SJSA1 (cell line): ENCODE measurements around the gene MAPK1. TPM values are rescaled to one million over a fixed set of nuclear protein-coding genes. Genes with fewer than 3 reads are reported as not detected.
A peak's percentile ranks its signal among the peaks of the same experiment; 100 is the strongest.

Experiments used
- DNase-seq, 2 experiments: peaks; one replicate each; pipeline ENCODE4 v3.0.0-alpha.2; 2015 to 2020; ENCODE audit warnings: low spot score in 2 of 2, low read depth in 1 of 2
- H3K27ac ChIP-seq: fragments of 250-450 bp; sonication (Bioruptor Pico); 2 replicates; pipeline ENCODE4 v1.5.1; 2020; ENCODE audit warnings: mild to moderate bottlenecking, moderate library complexity
- H3K27me3 ChIP-seq: fragments of 250-450 bp; sonication (Bioruptor Pico); replicated peaks from 2 replicates; pipeline ENCODE4 v1.5.1; 2020; ENCODE audit warnings: mild to moderate bottlenecking, moderate library complexity
- H3K36me3 ChIP-seq: fragments of 250-450 bp; sonication (Bioruptor Pico); 2 replicates; pipeline ENCODE4 v1.5.1; 2020; ENCODE audit warnings: mild to moderate bottlenecking
- H3K4me1 ChIP-seq: fragments of 250-450 bp; sonication (Bioruptor Pico); replicated peaks from 2 replicates; pipeline ENCODE4 v1.6.1; 2021; ENCODE audit warnings: mild to moderate bottlenecking
- H3K4me3 ChIP-seq: fragments of 250-450 bp; sonication (Bioruptor Pico); 2 replicates; pipeline ENCODE4 v1.5.1; 2020; ENCODE audit warnings: mild to moderate bottlenecking
- H3K9me3 ChIP-seq: fragments of 250-450 bp; sonication (Bioruptor Pico); replicated peaks from 2 replicates; pipeline ENCODE4 v1.5.1; 2020; ENCODE audit warnings: mild to moderate bottlenecking
- total RNA-seq: library from RNA; depleted of rRNA; stranded (reverse); fragments of >200 nt; shearing (Covaris generic); gene quantifications from 2 replicates; pipeline ENCODE4 v1.2.3, GENCODE V29; 2014

Gene MAPK1
- total RNA-seq, 1 experiment from 2014 or later, result 113 TPM

GRCh38 chr22:21866833-21867527 lies 465 bp downstream of the MAPK1 start:
- peaks cover 11% of the 10 kb centered on the region for H3K36me3 ChIP-seq
- peak in 1 of 2 experiments; percentile 76 for DNase-seq
- no peaks in the 10 kb centered on the region for H3K9me3 ChIP-seq
- peak overlapping the region; percentile 97 for H3K4me3 ChIP-seq
- no peaks in the 10 kb centered on the region for H3K27me3 ChIP-seq
- peaks cover 18% of the 10 kb centered on the region for H3K4me1 ChIP-seq
- peak overlapping the region; percentile 33 for H3K27ac ChIP-seq

- Histone ChIP-seq H3K27me3 (no peaks in the 10 kb centered on the region), H3K4me1 (peaks cover 18% of the 10 kb centered on the region), H3K9me3 (no peaks in the 10 kb centered on the region), H3K4me3 (no peak overlapping the region), H3K36me3 (peaks cover 11% of the 10 kb centered on the region), H3K27ac (no peak overlapping the region)
- peak; percentile 26 to 49 for DNase-seq
Measured at GRCh38 chr22:21865041-21865440, 2.4 kb downstream of the MAPK1 start.

- Histone ChIP-seq H3K4me3 (no peak overlapping the region), H3K27ac (no peak overlapping the region), H3K36me3 (peaks cover 11% of the 10 kb centered on the region), H3K27me3 (no peaks in the 10 kb centered on the region), H3K9me3 (no peaks in the 10 kb centered on the region), H3K4me1 (peaks cover 4% of the 10 kb centered on the region; the same call in 1 of the 2 replicates)
- DNase-seq, result no peak
Measured at GRCh38 chr22:21862386-21863245, 4.8 kb downstream of the MAPK1 start.

- DNase-seq, result no peak
- Histone ChIP-seq H3K9me3 (no peaks in the 10 kb centered on the region), H3K4me1 (peaks cover 4% of the 10 kb centered on the region; the same call in 1 of the 2 replicates), H3K36me3 (peaks cover 5% of the 10 kb centered on the region), H3K4me3 (no peak overlapping the region), H3K27ac (no peak overlapping the region), H3K27me3 (no peaks in the 10 kb centered on the region)
Measured at GRCh38 chr22:21861851-21862250, 5.6 kb downstream of the MAPK1 start.

- no peaks in the 10 kb centered on the region for H3K9me3 ChIP-seq
- no peaks in the 10 kb centered on the region for H3K27me3 ChIP-seq
- no peak for DNase-seq
- no peak overlapping the region for H3K27ac ChIP-seq
- H3K36me3 ChIP-seq, result peaks cover 4% of the 10 kb centered on the region
- H3K4me3 ChIP-seq, result no peak overlapping the region
- H3K4me1 ChIP-seq, result peaks cover 4% of the 10 kb centered on the region; the same call in 1 of the 2 replicates
Measured at GRCh38 chr22:21861264-21861848, 6.1 kb downstream of the MAPK1 start.

- DNase-seq, result no peak
- Histone ChIP-seq H3K4me3 (no peak overlapping the region), H3K4me1 (peaks cover 4% of the 10 kb centered on the region; the same call in 1 of the 2 replicates), H3K36me3 (peaks cover 4% of the 10 kb centered on the region), H3K27ac (no peak overlapping the region), H3K9me3 (no peaks in the 10 kb centered on the region), H3K27me3 (no peaks in the 10 kb centered on the region)
Measured at GRCh38 chr22:21860491-21861039, 6.9 kb downstream of the MAPK1 start.

GRCh38 chr22:21858025-21858764 lies 9.2 kb downstream of the MAPK1 start:
- no peak overlapping the region for H3K27ac ChIP-seq
- H3K4me3 ChIP-seq, result no peak overlapping the region

GRCh38 chr22:21857481-21857914 lies 9.9 kb downstream of the MAPK1 start:
- Histone ChIP-seq H3K27me3 (no peaks in the 10 kb centered on the region), H3K4me1 (no peaks in the 10 kb centered on the region), H3K9me3 (no peaks in the 10 kb centered on the region), H3K4me3 (no peak overlapping the region), H3K27ac (no peak overlapping the region), H3K36me3 (no peaks in the 10 kb centered on the region; the same call in 1 of the 2 replicates)
- no peak for DNase-seq

More at GRCh38 chr22:21858025-21858764, 9.2 kb downstream of the MAPK1 start:
- Histone ChIP-seq H3K4me1 (no peaks in the 10 kb centered on the region), H3K27me3 (no peaks in the 10 kb centered on the region), H3K36me3 (no peaks in the 10 kb centered on the region; the same call in 1 of the 2 replicates), H3K9me3 (no peaks in the 10 kb centered on the region)
- no peak for DNase-seq

GRCh38 chr22:21856868-21857267 lies 10.6 kb downstream of the MAPK1 start:
- H3K36me3 ChIP-seq, result no peaks in the 10 kb centered on the region; the same call in 1 of the 2 replicates
- no peak overlapping the region for H3K27ac ChIP-seq
- DNase-seq, result no peak
- H3K9me3 ChIP-seq, result no peaks in the 10 kb centered on the region
- H3K4me1 ChIP-seq, result no peaks in the 10 kb centered on the region
- no peak overlapping the region for H3K4me3 ChIP-seq
- H3K27me3 ChIP-seq, result no peaks in the 10 kb centered on the region

GRCh38 chr22:21856197-21856596 lies 11.2 kb downstream of the MAPK1 start:
- H3K4me3 ChIP-seq, result no peak overlapping the region
- no peaks in the 10 kb centered on the region for H3K27me3 ChIP-seq
- DNase-seq, result no peak
- no peaks in the 10 kb centered on the region; the same call in 1 of the 2 replicates for H3K36me3 ChIP-seq
- no peaks in the 10 kb centered on the region for H3K4me1 ChIP-seq
- H3K9me3 ChIP-seq, result no peaks in the 10 kb centered on the region
- no peak overlapping the region for H3K27ac ChIP-seq

GRCh38 chr22:21855676-21856075 lies 11.8 kb downstream of the MAPK1 start:
- no peak overlapping the region for H3K4me3 ChIP-seq
- DNase-seq, result no peak
- no peaks in the 10 kb centered on the region for H3K27me3 ChIP-seq
- H3K36me3 ChIP-seq, result no peaks in the 10 kb centered on the region
- H3K9me3 ChIP-seq, result no peaks in the 10 kb centered on the region
- H3K27ac ChIP-seq, result no peak overlapping the region
- H3K4me1 ChIP-seq, result no peaks in the 10 kb centered on the region

- no peak overlapping the region for H3K4me3 ChIP-seq
- DNase-seq, result no peak
- no peaks in the 10 kb centered on the region for H3K9me3 ChIP-seq
- no peaks in the 10 kb centered on the region for H3K27me3 ChIP-seq
- H3K27ac ChIP-seq, result no peak overlapping the region
- no peaks in the 10 kb centered on the region; the same call in 1 of the 2 replicates for H3K36me3 ChIP-seq
- H3K4me1 ChIP-seq, result peaks cover 6% of the 10 kb centered on the region
Measured at GRCh38 chr22:21850660-21851059, 16.8 kb downstream of the MAPK1 start.

- no peak overlapping the region for H3K4me3 ChIP-seq
- peaks cover 6% of the 10 kb centered on the region for H3K4me1 ChIP-seq
- no peaks in the 10 kb centered on the region for H3K9me3 ChIP-seq
- no peaks in the 10 kb centered on the region for H3K27me3 ChIP-seq
- peak overlapping the region; percentile 3; the same call in 1 of the 2 replicates for H3K27ac ChIP-seq
- DNase-seq, result peak in 1 of 2 experiments; percentile 12
- peaks cover 3% of the 10 kb centered on the region; the same call in 1 of the 2 replicates for H3K36me3 ChIP-seq
Measured at GRCh38 chr22:21849489-21849888, 18.0 kb downstream of the MAPK1 start.
